Glutamatergic neuron (in vitro differentiated cells): ENCODE data around the gene CAMTA2. TPM values are rescaled to one million over a fixed set of nuclear protein-coding genes. Genes with fewer than 3 reads are reported as not detected.

ENCODE experiments used
- DNase-seq: peaks from one replicate; pipeline ENCODE4 v3.0.0; 2022
- H3K27ac Mint-ChIP-seq: one replicate; pipeline ENCODE4 v1.8.0; 2020; ENCODE audit warnings: mild to moderate bottlenecking, mixed read lengths, inconsistent platforms; ENCODE audit not compliant: unreplicated experiment
- H3K27me3 Mint-ChIP-seq: one replicate; pipeline ENCODE4 v1.8.0; 2020; ENCODE audit warnings: mild to moderate bottlenecking, moderate library complexity, mixed read lengths, inconsistent platforms; ENCODE audit not compliant: unreplicated experiment
- H3K36me3 Mint-ChIP-seq: one replicate; pipeline ENCODE4 v1.8.0; 2020; ENCODE audit warnings: mild to moderate bottlenecking, mixed read lengths, inconsistent platforms; ENCODE audit not compliant: unreplicated experiment
- H3K4me1 Mint-ChIP-seq: one replicate; pipeline ENCODE4 v1.8.0; 2020; ENCODE audit warnings: mild to moderate bottlenecking, low read depth, mixed read lengths, inconsistent platforms; ENCODE audit not compliant: unreplicated experiment
- H3K4me3 Mint-ChIP-seq: one replicate; pipeline ENCODE4 v1.8.0; 2020; ENCODE audit warnings: mild to moderate bottlenecking, mixed read lengths, inconsistent platforms; ENCODE audit not compliant: unreplicated experiment
- H3K9me3 Mint-ChIP-seq: one replicate; pipeline ENCODE4 v1.8.0; 2020; ENCODE audit warnings: mild to moderate bottlenecking, moderate library complexity, mixed read lengths, inconsistent platforms; ENCODE audit not compliant: unreplicated experiment
- total RNA-seq: library from RNA; stranded (reverse); fragmentation: NEBNext Ultra II Directional; extraction: Animal tissue kit (Norgen Biotek cat#: 25700); gene quantifications from one replicate; pipeline ENCODE4 v1.2.1, GENCODE V29; 2021; ENCODE audit not compliant: unreplicated experiment
- TF ChIP-seq, protein P1 (sequence below): fragments of 200-600 bp; sonication (generic); IDR thresholded peaks from one replicate; pipeline ENCODE4 v1.5.0; 2021; ENCODE audit not compliant: partially characterized antibody, unreplicated experiment

The CAMTA2 gene
- total RNA-seq, 1 donor from 2014 or later = 61.4 TPM

DNA sequence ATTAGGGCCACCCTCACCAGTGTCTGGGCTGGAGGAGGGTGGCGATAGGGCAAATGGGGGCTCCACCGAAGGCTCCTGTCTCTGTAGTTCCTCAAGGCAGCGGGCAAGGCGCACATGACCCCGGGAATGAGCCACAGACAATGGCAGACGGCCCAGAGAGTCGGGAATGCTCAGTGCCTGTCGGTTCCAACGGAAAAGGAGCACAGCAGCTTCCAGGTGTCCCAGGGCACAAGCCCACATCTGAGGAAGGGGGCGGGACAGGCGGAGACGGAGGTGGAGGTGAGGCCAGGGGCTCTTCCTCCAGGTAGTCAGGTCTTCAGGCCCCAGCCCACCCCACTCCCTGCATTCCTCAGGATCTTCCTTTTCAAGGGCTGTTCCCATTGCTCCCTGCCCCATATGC lies 14.7 kb downstream of the CAMTA2 start:
- peaks cover 5% of the 10 kb centered on the region for H3K36me3 Mint-ChIP-seq
- DNase-seq = no peak
- peaks cover 29% of the 10 kb centered on the region for H3K27me3 Mint-ChIP-seq
- peaks cover 7% of the 10 kb centered on the region for H3K9me3 Mint-ChIP-seq
- TF ChIP-seq, protein P1, sequence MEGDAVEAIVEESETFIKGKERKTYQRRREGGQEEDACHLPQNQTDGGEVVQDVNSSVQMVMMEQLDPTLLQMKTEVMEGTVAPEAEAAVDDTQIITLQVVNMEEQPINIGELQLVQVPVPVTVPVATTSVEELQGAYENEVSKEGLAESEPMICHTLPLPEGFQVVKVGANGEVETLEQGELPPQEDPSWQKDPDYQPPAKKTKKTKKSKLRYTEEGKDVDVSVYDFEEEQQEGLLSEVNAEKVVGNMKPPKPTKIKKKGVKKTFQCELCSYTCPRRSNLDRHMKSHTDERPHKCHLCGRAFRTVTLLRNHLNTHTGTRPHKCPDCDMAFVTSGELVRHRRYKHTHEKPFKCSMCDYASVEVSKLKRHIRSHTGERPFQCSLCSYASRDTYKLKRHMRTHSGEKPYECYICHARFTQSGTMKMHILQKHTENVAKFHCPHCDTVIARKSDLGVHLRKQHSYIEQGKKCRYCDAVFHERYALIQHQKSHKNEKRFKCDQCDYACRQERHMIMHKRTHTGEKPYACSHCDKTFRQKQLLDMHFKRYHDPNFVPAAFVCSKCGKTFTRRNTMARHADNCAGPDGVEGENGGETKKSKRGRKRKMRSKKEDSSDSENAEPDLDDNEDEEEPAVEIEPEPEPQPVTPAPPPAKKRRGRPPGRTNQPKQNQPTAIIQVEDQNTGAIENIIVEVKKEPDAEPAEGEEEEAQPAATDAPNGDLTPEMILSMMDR = no peak
- no peak overlapping the region for H3K27ac Mint-ChIP-seq
- H3K4me3 Mint-ChIP-seq = no peak overlapping the region
- peaks cover 14% of the 10 kb centered on the region for H3K4me1 Mint-ChIP-seq

DNA sequence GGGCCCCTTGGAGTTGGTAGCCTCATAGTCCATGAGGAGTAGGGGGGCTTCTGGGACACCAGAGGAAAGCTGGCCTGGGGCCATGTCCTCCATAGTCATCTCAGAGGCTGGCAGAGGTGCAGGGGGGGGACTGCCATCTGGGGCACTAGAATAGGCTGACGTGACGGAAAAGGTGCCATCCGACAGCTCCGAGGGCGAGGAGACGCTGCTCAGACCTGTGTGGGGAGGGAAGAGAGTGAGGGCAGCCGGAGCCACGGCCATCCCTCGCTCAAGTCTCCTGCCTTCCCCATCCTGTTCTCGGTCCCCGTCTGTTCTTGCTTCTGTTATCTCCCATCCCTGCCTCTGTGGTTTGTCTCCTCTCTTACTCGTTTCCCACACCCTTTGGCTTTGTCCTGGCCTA lies 15.2 kb downstream of the CAMTA2 start:
- peaks cover 5% of the 10 kb centered on the region for H3K36me3 Mint-ChIP-seq
- H3K27ac Mint-ChIP-seq = no peak overlapping the region
- peaks cover 14% of the 10 kb centered on the region for H3K4me1 Mint-ChIP-seq
- TF ChIP-seq, protein P1 = no peak
- H3K27me3 Mint-ChIP-seq = peaks cover 29% of the 10 kb centered on the region
- peaks cover 7% of the 10 kb centered on the region for H3K9me3 Mint-ChIP-seq
- no peak for DNase-seq
- H3K4me3 Mint-ChIP-seq = no peak overlapping the region

GRCh38 chr17:4971826-4972225 lies 15.6 kb downstream of the CAMTA2 start:
- H3K27me3 Mint-ChIP-seq = peaks cover 28% of the 10 kb centered on the region
- peaks cover 14% of the 10 kb centered on the region for H3K4me1 Mint-ChIP-seq
- TF ChIP-seq, protein P1 = no peak
- H3K27ac Mint-ChIP-seq = no peak overlapping the region
- H3K36me3 Mint-ChIP-seq = peaks cover 5% of the 10 kb centered on the region
- no peak overlapping the region for H3K4me3 Mint-ChIP-seq
- DNase-seq = no peak
- peaks cover 7% of the 10 kb centered on the region for H3K9me3 Mint-ChIP-seq

- Mint-ChIP-seq H3K9me3 (peaks cover 7% of the 10 kb centered on the region), H3K27me3 (peaks cover 30% of the 10 kb centered on the region), H3K36me3 (peaks cover 2% of the 10 kb centered on the region)
These were observed 17.2 kb downstream of the CAMTA2 start for GRCh38 chr17:4970273-4970672.

DNA sequence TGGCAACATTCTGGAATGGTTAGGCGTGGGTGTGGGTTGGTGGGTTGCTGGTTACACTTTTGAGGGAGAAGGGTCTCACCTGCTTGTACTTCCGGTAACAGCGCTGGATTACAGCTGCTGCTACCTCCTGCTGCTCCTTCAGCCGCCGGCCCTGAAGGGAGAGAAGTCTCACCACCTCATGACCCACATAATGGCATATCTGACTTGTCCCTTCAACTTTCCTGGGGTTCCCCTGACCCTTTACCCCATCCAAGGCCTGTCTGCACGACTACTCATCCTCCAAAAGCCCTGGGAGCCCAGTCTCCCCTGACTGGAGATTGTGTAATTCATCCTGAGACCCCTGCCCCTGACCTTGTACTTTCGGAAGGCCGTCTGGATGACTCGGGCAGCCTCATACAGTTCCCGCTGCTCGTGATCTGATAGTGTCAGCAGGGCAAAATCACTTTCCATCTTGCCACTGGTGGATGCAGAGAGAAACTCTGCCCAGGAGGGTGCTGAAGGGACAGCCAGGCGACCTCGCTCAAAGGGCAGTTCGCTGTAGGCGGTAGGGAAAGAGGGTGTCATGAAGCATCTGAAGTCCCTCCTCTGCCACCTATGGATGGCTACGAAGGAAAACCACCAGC lies 17.8 kb downstream of the CAMTA2 start:
- H3K36me3 Mint-ChIP-seq = no peaks in the 10 kb centered on the region

More at GRCh38 chr17:4970273-4970672, 17.2 kb downstream of the CAMTA2 start:
- Mint-ChIP-seq H3K27ac (no peak overlapping the region), H3K4me3 (peak overlapping the region; percentile 46), H3K4me1 (peaks cover 22% of the 10 kb centered on the region)
- TF ChIP-seq, protein P1 = no peak
- DNase-seq = no peak

More for the DNA sequence above, 17.8 kb downstream of the CAMTA2 start:
- H3K27ac Mint-ChIP-seq = no peak overlapping the region
- no peak for DNase-seq
- peaks cover 7% of the 10 kb centered on the region for H3K9me3 Mint-ChIP-seq
- TF ChIP-seq, protein P1 = no peak
- H3K4me1 Mint-ChIP-seq = peaks cover 22% of the 10 kb centered on the region
- H3K27me3 Mint-ChIP-seq = peaks cover 28% of the 10 kb centered on the region
- H3K4me3 Mint-ChIP-seq = no peak overlapping the region
